HepG2 (cell line): Measurements from ENCODE around the gene PSORS1C1. TPM values are rescaled to one million over a fixed set of nuclear protein-coding genes. Genes with fewer than 3 reads are reported as not detected.

Source experiments
- ATAC-seq: fragments of 200-7000 bp; cut with Tn5 transposase; 3 replicates; pipeline ENCODE4 v1.9.1; 2020; ENCODE audit warnings: mild to moderate bottlenecking, moderate library complexity
- BruUV-seq: library from RNA; stranded (reverse); fragments of 400-500 nt; replicated peaks from 2 replicates; lab custom pipeline; 2021; lab: Mats Ljungman, UMichigan
- CTCF ChIA-PET: fragments of 300-600 bp; formaldehyde crosslinking; extraction: SDS; loops from one replicate; lab custom pipeline; 2021; ENCODE audit warnings: low total read pairs, inconsistent platforms, low intra/inter-chr PET ratio; lab: Yijun Ruan, JAX
- POLR2A ChIA-PET: fragments of 350-600 bp; sonication (Branson Sonifier 250); formaldehyde crosslinking; loops from one replicate; lab custom pipeline; 2020; ENCODE audit warnings: antibody characterized with exemption, inconsistent platforms; lab: Yijun Ruan, JAX
- DNase-seq: peaks from one replicate; pipeline ENCODE4 v3.0.0-alpha.2; 2015; ENCODE audit warnings: low spot score
- FAIRE-seq: peaks from 3 replicates; lab custom pipeline; 2011; peaks lifted over from hg19 to GRCh38; lab: Jason Lieb, UNC
- H2AFZ ChIP-seq: one replicate; pipeline ENCODE4 v1.6.1; 2011; ENCODE audit warnings: low read length, inconsistent platforms
- H3K27ac ChIP-seq: fragments of 300-600 bp; 3 replicates; pipeline ENCODE4 v1.8.0; 2011; ENCODE audit warnings: mixed run types, mild to moderate bottlenecking, mixed read lengths, low read length, inconsistent platforms; ENCODE audit not compliant: insufficient read depth; ENCODE audit errors: extremely low read length
- H3K27me3 ChIP-seq, 2 experiments: fragments of 200-600 bp in 1 of 2; 2 replicates in 1 of 2; 3 replicates in 1 of 2; pipeline versions ENCODE4 v1.6.0 to v1.8.0; 2011; ENCODE audit warnings: low read length in 2 of 2, mild to moderate bottlenecking in 2 of 2, moderate library complexity in 2 of 2, inconsistent platforms in 1 of 2; ENCODE audit not compliant: insufficient read depth in 2 of 2, control insufficient read depth in 1 of 2
- H3K36me3 ChIP-seq, 2 experiments: fragments of 200-600 bp in 1 of 2; replicated peaks in 1 of 2; 2 replicates in 1 of 2; 3 replicates in 1 of 2; pipeline versions ENCODE4 v1.5.1 to v1.8.0; 2011; ENCODE audit warnings: low read length in 2 of 2, inconsistent platforms in 1 of 2; ENCODE audit not compliant: insufficient read depth in 2 of 2, control insufficient read depth in 1 of 2
- H3K4me1 ChIP-seq: 2 replicates; pipeline ENCODE4 v1.5.1; 2012; ENCODE audit warnings: low read length, inconsistent platforms; ENCODE audit not compliant: insufficient read depth
- H3K4me2 ChIP-seq: 2 replicates; pipeline ENCODE4 v1.6.0; 2011; ENCODE audit warnings: low read depth, low read length, inconsistent platforms
- H3K4me3 ChIP-seq, 3 experiments: fragments of 200-600 bp in 1 of 3; sonication (generic), shearing (Covaris generic) in 1 of 3; replicated peaks in 1 of 3; 2 replicates each; pipeline ENCODE4 v1.5.1; 2011 to 2016; ENCODE audit warnings: low read length in 3 of 3, inconsistent platforms in 2 of 3, low read depth in 2 of 3, mild to moderate bottlenecking in 2 of 3, control low read depth in 1 of 3, mixed read lengths in 1 of 3; ENCODE audit not compliant: insufficient read depth in 1 of 3
- H3K79me2 ChIP-seq: one replicate; pipeline ENCODE4 v1.6.1; 2011; ENCODE audit warnings: low read length, inconsistent platforms; ENCODE audit not compliant: insufficient read depth
- H3K9ac ChIP-seq: 2 replicates; pipeline ENCODE4 v1.6.0; 2011; ENCODE audit warnings: mild to moderate bottlenecking, low read depth, low read length, inconsistent platforms; ENCODE audit not compliant: insufficient read depth
- H3K9me3 ChIP-seq: 2 replicates; pipeline ENCODE4 v1.5.1; 2012; ENCODE audit warnings: mild to moderate bottlenecking, low read length
- H4K20me1 ChIP-seq: 2 replicates; pipeline ENCODE4 v1.6.0; 2011; ENCODE audit warnings: inconsistent platforms, mild to moderate bottlenecking, low read length, moderate library complexity; ENCODE audit not compliant: insufficient read depth
- ATM ChIP-seq: fragments of 450-650 bp; IDR thresholded peaks from 2 replicates; pipeline ENCODE4 v1.7.1; 2017; ENCODE audit warnings: mild to moderate bottlenecking, borderline replicate concordance
- KLF15 ChIP-seq: sonication (generic); formaldehyde crosslinking; IDR thresholded peaks from 2 replicates; pipeline ENCODE4 v1.8.1; 2023; ENCODE audit warnings: borderline replicate concordance, mild to moderate bottlenecking, inconsistent platforms, missing genetic modification reagents, mixed read lengths
- KLF6 ChIP-seq: IDR thresholded peaks from 2 replicates; pipeline ENCODE4 v1.8.0; 2016; ENCODE audit warnings: missing biosample characterization, missing genetic modification reagents
- MTF1 ChIP-seq: sonication (generic); formaldehyde crosslinking; IDR thresholded peaks from 2 replicates; pipeline ENCODE4 v1.5.0; 2020; ENCODE audit warnings: missing genetic modification reagents
- PAX8 ChIP-seq: sonication (generic); formaldehyde crosslinking; IDR thresholded peaks from 2 replicates; pipeline ENCODE4 v1.8.0; 2022; ENCODE audit warnings: mild to moderate bottlenecking, missing genetic modification reagents, borderline replicate concordance
- RARA ChIP-seq: IDR thresholded peaks from 2 replicates; pipeline ENCODE4 v1.6.1; 2016; ENCODE audit warnings: missing genetic modification reagents, missing compliant biosample characterization
- ZC3H13 ChIP-seq: sonication (generic); formaldehyde crosslinking; IDR thresholded peaks from 2 replicates; pipeline ENCODE4 v1.8.1; 2023; ENCODE audit warnings: mild to moderate bottlenecking, missing genetic modification reagents, moderate library complexity
- ZFYVE20 ChIP-seq: sonication (generic); formaldehyde crosslinking; IDR thresholded peaks from 2 replicates; pipeline ENCODE4 v1.8.0; 2023; ENCODE audit warnings: low read depth, mild to moderate bottlenecking, moderate library complexity, missing genetic modification reagents, borderline replicate concordance
- ZMYM2 ChIP-seq: sonication (generic); formaldehyde crosslinking; IDR thresholded peaks from 2 replicates; pipeline ENCODE4 v1.8.0; 2022; ENCODE audit warnings: mild to moderate bottlenecking, missing genetic modification reagents
- ZNF431 ChIP-seq: sonication (generic); formaldehyde crosslinking; IDR thresholded peaks from 2 replicates; pipeline ENCODE4 v1.9.0; 2022; ENCODE audit warnings: missing genetic modification reagents, low read depth, mild to moderate bottlenecking, borderline replicate concordance
- ZNF432 ChIP-seq: sonication (generic); formaldehyde crosslinking; IDR thresholded peaks from 2 replicates; pipeline ENCODE4 v1.5.0; 2020; ENCODE audit warnings: missing genetic modification reagents, mild to moderate bottlenecking, borderline replicate concordance
- WGBS: methylation state at CpG from one replicate; pipeline ENCODE4 v1.1.6; 2017; ENCODE audit warnings: low lambda C conversion rate; 5-methylcytosine and 5-hydroxymethylcytosine counted together
- in situ Hi-C: cut with HindIII; loops from 2 replicates; pipeline ENCODE4 v1.10.0; 2017; ENCODE audit warnings: low pct_unique_long_range_greater_than_20kb; ENCODE audit not compliant: extremely low pct_ligation_motif_present
- intact Hi-C: fragments of 100-400 bp; cut with micrococcal nuclease; formaldehyde crosslinking; loops from one replicate; pipeline ENCODE4 v1.10.0; 2022; ENCODE audit not compliant: unreplicated experiment
- polyA plus RNA-seq, 8 experiments: library from polyadenylated mRNA; depleted of rRNA in 3 of 8; stranded (reverse) in 7 of 8; unstranded in 1 of 8; fragments of >200 nt; fragmentation: Illumina TruSeq in 4 of 8; extraction: Trizol in 4 of 8; gene quantifications; 2 replicates each; pipeline versions ENCODE4 v1.2.1 to v1.2.3, GENCODE V29; 2011 to 2016; ENCODE audit warnings: low read depth in 4 of 8, missing spikeins in 1 of 8, mixed read lengths in 1 of 8; ENCODE audit not compliant: insufficient read depth in 1 of 8
- total RNA-seq, 5 experiments: library from RNA; depleted of rRNA; stranded (reverse); fragments of >200 nt; fragmentation: Illumina TruSeq; extraction: Trizol; gene quantifications; 2 replicates each; pipeline ENCODE4 v1.2.3, GENCODE V29; 2016; ENCODE audit warnings: low read depth in 1 of 5
- TF ChIP-seq, protein P1 (sequence below): sonication (generic); formaldehyde crosslinking; IDR thresholded peaks from 2 replicates; pipeline ENCODE4 v1.5.1; 2020; ENCODE audit warnings: mild to moderate bottlenecking, moderate library complexity, missing genetic modification reagents

Gene PSORS1C1
- total and polyA plus RNA-seq, 2 of the 13 experiments (the other 11 are each of a cell fraction or from before 2014, with no cell fraction given) = 0.01 to 0.02 TPM

DNA sequence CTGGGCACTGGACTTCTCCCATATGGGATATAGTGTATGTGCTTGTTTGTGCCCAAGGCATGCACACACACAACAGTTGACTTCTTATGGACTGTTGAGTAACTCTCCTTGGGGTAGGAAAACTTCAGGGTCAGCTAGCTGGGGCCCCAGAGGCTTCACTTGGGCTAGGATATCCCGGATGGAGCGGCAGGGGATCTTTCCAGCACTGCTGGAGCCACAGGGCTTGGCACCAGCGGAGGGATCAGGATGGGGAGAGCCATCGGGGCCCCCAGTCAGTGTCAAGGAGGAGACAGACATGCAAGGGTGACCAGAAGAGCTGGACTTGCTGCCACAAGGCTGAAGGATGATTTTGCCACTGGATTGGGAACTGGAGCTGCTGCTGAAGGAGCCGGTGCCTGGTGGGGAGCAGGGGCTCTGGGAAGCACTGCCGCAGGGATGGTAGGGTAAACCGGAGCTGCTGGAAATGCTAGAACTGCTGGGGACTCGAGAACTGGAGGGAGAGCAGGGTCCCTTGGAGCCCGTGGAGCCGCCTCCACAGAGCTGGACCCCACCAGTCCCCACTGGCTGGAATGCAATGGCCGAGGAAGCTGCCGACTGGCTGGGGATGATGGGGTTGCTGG lies 1.5 kb downstream of the PSORS1C1 start:
- no peak for ATAC-seq
- intact Hi-C loops = no loop called here

More for the DNA sequence above, 1.5 kb downstream of the PSORS1C1 start:
- peaks cover 1% of the 10 kb centered on the region; the same call in 1 of the 2 replicates for H3K4me1 ChIP-seq
- no peak for FAIRE-seq
- no peak overlapping the region for H3K9ac ChIP-seq
- POLR2A ChIA-PET = no interaction called here
- no peak for TF ChIP-seq ZMYM2
- TF ChIP-seq ZC3H13 (CRISPR knock-in tag) = no peak
- TF ChIP-seq KLF15 (CRISPR knock-in tag) = no peak
- no peak for TF ChIP-seq KLF6 (CRISPR knock-in tag)
- no peak for TF ChIP-seq ZNF431
- TF ChIP-seq PAX8 (CRISPR knock-in tag) = no peak
- TF ChIP-seq, protein P1, sequence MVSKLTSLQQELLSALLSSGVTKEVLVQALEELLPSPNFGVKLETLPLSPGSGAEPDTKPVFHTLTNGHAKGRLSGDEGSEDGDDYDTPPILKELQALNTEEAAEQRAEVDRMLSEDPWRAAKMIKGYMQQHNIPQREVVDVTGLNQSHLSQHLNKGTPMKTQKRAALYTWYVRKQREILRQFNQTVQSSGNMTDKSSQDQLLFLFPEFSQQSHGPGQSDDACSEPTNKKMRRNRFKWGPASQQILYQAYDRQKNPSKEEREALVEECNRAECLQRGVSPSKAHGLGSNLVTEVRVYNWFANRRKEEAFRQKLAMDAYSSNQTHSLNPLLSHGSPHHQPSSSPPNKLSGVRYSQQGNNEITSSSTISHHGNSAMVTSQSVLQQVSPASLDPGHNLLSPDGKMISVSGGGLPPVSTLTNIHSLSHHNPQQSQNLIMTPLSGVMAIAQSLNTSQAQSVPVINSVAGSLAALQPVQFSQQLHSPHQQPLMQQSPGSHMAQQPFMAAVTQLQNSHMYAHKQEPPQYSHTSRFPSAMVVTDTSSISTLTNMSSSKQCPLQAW (CRISPR knock-in tag) = no peak
- no peak for TF ChIP-seq ZNF432 (CRISPR knock-in tag)
- TF ChIP-seq ZFYVE20 (CRISPR knock-in tag) = no peak
- TF ChIP-seq ATM = no peak
- no peak for TF ChIP-seq RARA (CRISPR knock-in tag)
- no peak for TF ChIP-seq MTF1
- TF ChIP-seq, all 625 proteins: peak for 0
- no peaks in the 10 kb centered on the region for H3K79me2 ChIP-seq
- H3K4me2 ChIP-seq = no peak overlapping the region
- H3K27ac ChIP-seq = no peak overlapping the region
- 31% methylated on average over 11 of the region's 12 CpGs for WGBS
- H3K27me3 ChIP-seq = peaks cover 6 to 75% of the 10 kb centered on the region in 2 experiments; a peak in 4 of 5 replicates
- in situ Hi-C loops = no loop called here
- no peaks in the 10 kb centered on the region for H4K20me1 ChIP-seq
- CTCF ChIA-PET = no interaction called here
- H2AFZ ChIP-seq = no peak overlapping the region
- no peaks in the 10 kb centered on the region for H3K9me3 ChIP-seq
- no peaks in the 10 kb centered on the region for H3K36me3 ChIP-seq
- no peak for DNase-seq
- BruUV-seq = no TSS peak
- H3K4me3 ChIP-seq = no peak overlapping the region
